Lower leg skin (tissue), 4 donors: ENCODE data around the gene CRAMP1. TPM values are rescaled to one million over a fixed set of nuclear protein-coding genes. Genes with fewer than 3 reads are reported as not detected.

ENCODE experiments used
- DNase-seq, 2 donors: peaks; one replicate each; pipeline ENCODE4 v3.0.0-alpha.2; 2019; ENCODE audit warnings: low spot score in 2 of 2
- H3K4me3 ChIP-seq: fragments of 200-600 bp; sonication (generic); 2 replicates; pipeline ENCODE4 v1.5.1; 2017; ENCODE audit warnings: mild to moderate bottlenecking, low read depth; ENCODE audit not compliant: poor library complexity, severe bottlenecking
- POLR2A ChIP-seq, 2 donors: fragments of 450-650 bp; IDR thresholded peaks; one replicate each; pipeline ENCODE4 v1.6.1; 2016 to 2017; ENCODE audit warnings: antibody characterized with exemption in 2 of 2, mild to moderate bottlenecking in 1 of 2, moderate library complexity in 1 of 2
- WGBS, 2 donors: methylation state at CpG; one replicate each; pipeline ENCODE4 v1.1.5; 2018; 5-methylcytosine and 5-hydroxymethylcytosine counted together
- intact Hi-C: fragments of 100-400 bp; cut with DNase I; formaldehyde crosslinking; loops from one replicate; pipeline ENCODE4 v1.15.0; 2023; ENCODE audit warnings: low total_unique reads
- total RNA-seq, 4 donors: library from RNA; depleted of rRNA; stranded (reverse); fragments of >200 nt; gene quantifications; one replicate each; pipeline ENCODE4 v1.1.0, GENCODE V29; 2016
- TF ChIP-seq, protein P1 (sequence below), 3 donors: fragments of 450-650 bp; IDR thresholded peaks; one replicate each; pipeline ENCODE4 v1.5.1; 2016; ENCODE audit warnings: antibody characterized with exemption in 3 of 3, mild to moderate bottlenecking in 3 of 3, moderate library complexity in 2 of 3

The CRAMP1 gene
- total RNA-seq, 4 donors from 2014 or later, result 14.2 to 29.6 (median 19.3) TPM

- no peak for DNase-seq
- 91 to 95% methylated on average over 13 of the region's 13 CpGs for WGBS, 2 donors
- intact Hi-C loops, result no loop called here
- H3K4me3 ChIP-seq, result no peak overlapping the region
- TF ChIP-seq POLR2A (IDR thresholded peaks at IDR 0.05), result no peak
- TF ChIP-seq, protein P1, sequence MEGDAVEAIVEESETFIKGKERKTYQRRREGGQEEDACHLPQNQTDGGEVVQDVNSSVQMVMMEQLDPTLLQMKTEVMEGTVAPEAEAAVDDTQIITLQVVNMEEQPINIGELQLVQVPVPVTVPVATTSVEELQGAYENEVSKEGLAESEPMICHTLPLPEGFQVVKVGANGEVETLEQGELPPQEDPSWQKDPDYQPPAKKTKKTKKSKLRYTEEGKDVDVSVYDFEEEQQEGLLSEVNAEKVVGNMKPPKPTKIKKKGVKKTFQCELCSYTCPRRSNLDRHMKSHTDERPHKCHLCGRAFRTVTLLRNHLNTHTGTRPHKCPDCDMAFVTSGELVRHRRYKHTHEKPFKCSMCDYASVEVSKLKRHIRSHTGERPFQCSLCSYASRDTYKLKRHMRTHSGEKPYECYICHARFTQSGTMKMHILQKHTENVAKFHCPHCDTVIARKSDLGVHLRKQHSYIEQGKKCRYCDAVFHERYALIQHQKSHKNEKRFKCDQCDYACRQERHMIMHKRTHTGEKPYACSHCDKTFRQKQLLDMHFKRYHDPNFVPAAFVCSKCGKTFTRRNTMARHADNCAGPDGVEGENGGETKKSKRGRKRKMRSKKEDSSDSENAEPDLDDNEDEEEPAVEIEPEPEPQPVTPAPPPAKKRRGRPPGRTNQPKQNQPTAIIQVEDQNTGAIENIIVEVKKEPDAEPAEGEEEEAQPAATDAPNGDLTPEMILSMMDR (IDR thresholded peaks at IDR 0.05), result no peak
Observed at GRCh38 chr16:1567988-1568387, 44.2 kb upstream of the CRAMP1 start.

- intact Hi-C loops, result no loop called here
- no peak for TF ChIP-seq POLR2A (IDR thresholded peaks at IDR 0.05)
- TF ChIP-seq, protein P1 (IDR thresholded peaks at IDR 0.05), result no peak
- no peak overlapping the region for H3K4me3 ChIP-seq
- 72 to 74% methylated on average over 7 of the region's 7 CpGs for WGBS, 2 donors
- DNase-seq, result no peak
Observed at GRCh38 chr16:1571012-1571671, 41.0 kb upstream of the CRAMP1 start.

DNA sequence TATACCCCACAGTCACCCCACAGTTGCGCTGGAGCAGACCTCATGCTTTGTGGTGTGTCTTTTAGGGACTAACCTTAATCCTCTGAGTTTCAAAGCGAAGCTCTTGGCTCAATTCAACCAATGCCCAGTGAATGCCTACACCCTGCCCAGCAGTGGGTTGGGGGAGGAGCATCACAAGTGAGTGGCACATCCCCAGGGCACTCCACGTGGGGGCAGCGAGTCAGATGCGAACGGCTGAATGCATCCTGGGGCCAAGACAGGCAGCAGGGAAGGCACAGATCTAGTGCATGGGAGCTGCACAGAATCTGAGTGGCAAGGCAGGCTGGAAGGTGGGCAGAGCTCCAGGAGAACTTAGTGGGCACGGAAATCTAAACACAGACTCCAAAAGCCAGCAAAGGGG is 39.5 kb upstream of the CRAMP1 start:
- WGBS, 2 donors, result 74 to 85% methylated on average over 7 of the region's 7 CpGs
- DNase-seq, result no peak
- TF ChIP-seq POLR2A (IDR thresholded peaks at IDR 0.05), result no peak
- TF ChIP-seq, protein P1 (IDR thresholded peaks at IDR 0.05), result no peak
- H3K4me3 ChIP-seq, result no peak overlapping the region
- intact Hi-C loops, result no loop called here

- DNase-seq, result no peak
- intact Hi-C loops, result no loop called here
- no peak for TF ChIP-seq POLR2A (IDR thresholded peaks at IDR 0.05)
- TF ChIP-seq, protein P1 (IDR thresholded peaks at IDR 0.05), result no peak
- WGBS, 2 donors, result 84% methylated on average over 5 of the region's 5 CpGs
- H3K4me3 ChIP-seq, result no peak overlapping the region
Observed at GRCh38 chr16:1573301-1573700, 38.9 kb upstream of the CRAMP1 start.

GRCh38 chr16:1575578-1575977 is 36.6 kb upstream of the CRAMP1 start:
- TF ChIP-seq, protein P1 (IDR thresholded peaks at IDR 0.05), result no peak
- no peak for TF ChIP-seq POLR2A (IDR thresholded peaks at IDR 0.05)
- DNase-seq, result no peak
- intact Hi-C loops, result no loop called here
- H3K4me3 ChIP-seq, result no peak overlapping the region

GRCh38 chr16:1579214-1579613 is 32.9 kb upstream of the CRAMP1 start:
- intact Hi-C loops, result no loop called here
- no peak overlapping the region for H3K4me3 ChIP-seq
- no peak for TF ChIP-seq POLR2A (IDR thresholded peaks at IDR 0.05)
- TF ChIP-seq, protein P1 (IDR thresholded peaks at IDR 0.05), result no peak
- WGBS, 2 donors, result 84 to 92% methylated on average over 5 of the region's 5 CpGs
- no peak for DNase-seq
